Adipose tissue (tissue), 3 donors: Measurements from ENCODE around the gene LRRC74A. TPM values are rescaled to one million over a fixed set of nuclear protein-coding genes. Genes with fewer than 3 reads are reported as not detected.
"Not testable (repeated sequence)": the region's sequence is repeated elsewhere in the genome, so short reads cannot be mapped to it uniquely, and the experiment has no call there.

Source experiments
- H3K27ac ChIP-seq: one replicate; pipeline ENCODE4 v1.5.1; 2013; ENCODE audit warnings: low read depth, low read length
- WGBS, 3 donors: extraction: QIAGEN DNeasy Blood & Tissue Kit; methylation state at CpG; one replicate each; pipeline ENCODE4 v1.1.7; 2013; 5-methylcytosine and 5-hydroxymethylcytosine counted together
- polyA plus RNA-seq, 3 donors: library from polyadenylated mRNA; stranded (reverse); fragments of 200-250 nt; gene quantifications; one replicate each; pipeline ENCODE4 v1.2.3, GENCODE V29; 2013
- donor health status: healthy with polysubstance abuse.
- donor health status: Bipolar disorder and iron deficiency.
- donor health status: healthy.

The LRRC74A gene
- polyA plus RNA-seq, 3 donors, result not detected

DNA sequence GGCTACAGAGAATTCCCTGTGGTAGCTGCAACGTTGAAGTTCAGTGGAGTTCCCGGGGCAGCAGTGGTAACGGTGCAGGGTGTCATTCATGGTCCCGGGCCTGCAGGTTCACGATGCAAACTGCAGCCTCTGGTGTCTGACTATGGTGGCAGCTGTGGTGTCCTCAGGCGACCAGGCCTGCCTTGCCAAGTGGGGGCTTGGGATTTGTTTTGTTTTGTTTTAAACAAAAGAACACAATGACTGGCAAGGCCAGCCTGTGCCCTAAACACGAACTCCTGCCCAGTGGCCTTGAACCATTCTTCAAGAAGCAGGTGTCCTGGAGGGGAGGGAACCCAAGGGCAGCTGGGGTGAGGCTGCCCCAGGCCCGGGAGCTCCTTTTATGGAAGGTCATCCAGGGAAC, 48.5 kb downstream of the LRRC74A start:
- H3K27ac ChIP-seq, result no peak overlapping the region
- 69 to 82% (median 77%) methylated on average over 8 of the region's 8 CpGs for WGBS, 3 donors

DNA sequence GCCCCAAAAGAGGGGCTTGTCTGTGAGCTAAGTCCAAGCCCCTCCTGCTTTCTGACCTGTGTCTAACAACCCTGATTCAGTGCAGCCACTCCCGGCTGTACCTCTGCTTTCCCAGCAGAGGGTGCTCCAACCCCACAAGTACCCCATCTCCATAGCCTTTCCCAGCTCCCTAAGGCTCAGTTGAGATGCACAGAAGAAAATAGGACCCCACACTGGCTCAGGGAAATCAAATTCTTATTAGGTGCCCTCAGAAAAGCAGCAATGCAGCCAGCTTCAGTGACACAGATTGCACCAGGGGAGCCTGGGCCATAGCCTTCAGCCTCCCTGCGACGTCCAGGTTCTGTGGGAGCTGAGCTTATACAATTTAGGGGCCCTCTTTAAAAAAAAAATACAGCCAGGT, 49.9 kb downstream of the LRRC74A start:
- H3K27ac ChIP-seq, result no peak overlapping the region
- 51 to 56% (median 55%) methylated on average over 3 of the region's 3 CpGs for WGBS, 3 donors

DNA sequence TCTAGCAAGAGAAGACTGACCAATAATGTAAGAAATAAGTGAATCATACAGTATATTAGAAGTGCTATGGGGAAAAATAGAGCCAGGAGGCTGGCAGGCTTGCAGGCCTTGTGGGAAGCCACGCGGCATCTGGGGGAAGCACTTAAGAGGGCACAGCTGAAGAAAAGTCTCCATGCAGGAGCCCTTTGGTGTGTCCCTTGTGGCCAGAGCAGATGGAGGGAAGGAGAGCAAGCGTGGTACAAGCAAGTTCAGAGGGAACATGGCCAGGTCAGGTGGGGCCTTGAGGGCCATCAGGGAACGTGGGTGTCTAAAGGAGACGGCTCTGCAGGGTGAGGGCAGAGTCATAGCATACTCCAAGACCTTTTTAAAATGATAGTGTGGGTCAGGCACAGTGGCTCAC, 51.7 kb downstream of the LRRC74A start:
- H3K27ac ChIP-seq, result no peak overlapping the region
- 76 to 86% (median 81%) methylated on average over 5 of the region's 5 CpGs for WGBS, 3 donors

DNA sequence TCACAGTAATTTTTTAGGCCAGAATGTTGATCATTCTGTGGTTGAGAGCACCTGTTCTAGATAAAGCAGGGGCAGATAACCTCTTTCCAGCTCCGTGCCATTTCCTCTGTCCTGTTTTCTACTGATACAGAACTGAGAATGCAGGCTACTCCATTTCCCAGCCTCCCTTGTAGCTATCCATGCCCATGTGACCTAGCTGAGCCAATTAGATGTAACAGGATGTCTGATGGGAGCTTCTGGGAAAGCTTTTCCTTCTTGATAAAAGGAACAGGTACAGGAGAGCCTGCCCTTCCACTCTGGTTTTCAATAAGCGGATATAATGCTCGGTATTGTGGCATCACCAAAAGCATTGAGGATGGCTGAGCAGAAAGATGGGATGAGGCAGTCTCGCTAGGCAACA, 54.2 kb downstream of the LRRC74A start:
- H3K27ac ChIP-seq, result no peak overlapping the region
- WGBS, 3 donors, result 79 to 87% (median 86%) methylated on average over 4 of the region's 4 CpGs

DNA sequence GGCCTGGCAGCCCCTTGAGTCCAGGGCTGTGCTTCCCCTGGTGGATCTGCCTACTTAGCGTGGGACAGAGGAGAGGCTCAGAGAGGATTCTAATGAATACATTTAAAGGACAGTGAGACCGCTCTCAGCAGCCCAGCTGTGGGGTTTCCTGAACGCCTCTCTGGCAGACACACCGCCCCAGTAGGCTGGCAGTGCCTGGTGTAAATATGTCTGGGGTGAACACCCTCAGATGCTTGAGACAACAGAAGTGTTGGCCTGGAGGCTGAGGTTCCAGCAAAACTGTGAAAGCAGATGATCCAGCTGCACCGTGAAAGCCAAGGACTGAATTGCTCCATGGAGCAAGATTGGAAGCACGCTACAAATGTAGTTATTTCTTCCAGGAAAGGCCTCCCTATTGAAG, 55.1 kb downstream of the LRRC74A start:
- 86 to 89% (median 86%) methylated on average over 6 of the region's 6 CpGs for WGBS, 3 donors
- no peak overlapping the region for H3K27ac ChIP-seq

- 75 to 86% (median 83%) methylated on average over 4 to 5 of the region's 5 CpGs for WGBS, 3 donors
- H3K27ac ChIP-seq, result no peak overlapping the region
Observed at GRCh38 chr14:76882651-76883050, 56.4 kb downstream of the LRRC74A start.

DNA sequence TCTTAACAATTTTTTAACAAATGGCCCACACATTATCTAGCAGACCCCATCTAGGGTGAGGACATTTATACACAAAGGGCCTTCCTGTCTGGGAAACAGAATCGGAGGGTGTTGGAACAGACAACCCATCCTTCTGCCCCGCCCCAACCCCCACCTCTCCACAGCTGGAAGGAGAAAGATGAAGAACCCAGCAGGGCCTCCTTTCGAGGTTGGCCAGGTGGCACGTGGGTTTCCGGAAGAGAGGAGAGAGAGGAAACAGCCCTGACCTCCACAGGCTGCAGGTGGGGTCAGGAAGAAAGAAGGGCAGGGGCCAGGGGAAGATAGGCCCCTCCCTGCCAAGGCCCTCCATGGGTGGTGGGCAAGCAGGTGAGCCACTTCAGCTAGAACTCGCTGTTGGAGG, 57.2 kb downstream of the LRRC74A start:
- 63 to 70% (median 69%) methylated on average over 6 of the region's 6 CpGs for WGBS, 3 donors
- H3K27ac ChIP-seq, result no peak overlapping the region

- no peak overlapping the region for H3K27ac ChIP-seq
- WGBS, 3 donors, result 81 to 91% (median 85%) methylated on average over 6 of the region's 6 CpGs
Observed at GRCh38 chr14:76884394-76884793, 58.2 kb downstream of the LRRC74A start.

DNA sequence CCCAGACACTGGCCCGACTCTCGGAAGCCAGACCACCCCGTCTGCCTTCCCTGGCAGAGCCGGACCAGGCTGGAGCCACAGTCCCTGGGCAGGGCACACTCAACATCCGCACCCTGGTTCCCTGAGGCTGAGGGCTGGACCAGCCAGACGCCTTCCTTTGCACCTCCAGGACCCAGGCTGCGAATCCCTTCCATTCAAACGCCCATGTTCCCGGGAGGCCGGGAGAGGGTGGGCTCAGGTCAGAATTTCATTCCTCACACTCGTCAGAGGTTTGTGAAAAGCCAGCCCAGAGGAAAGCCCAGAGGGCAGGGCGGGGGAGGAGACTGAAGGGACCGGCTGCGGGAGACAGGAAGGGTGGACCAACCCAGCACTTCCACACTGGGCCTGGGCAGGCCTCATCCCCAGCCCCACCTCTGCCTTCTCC, 58.7 kb downstream of the LRRC74A start:
- WGBS, 3 donors, result 47 to 75% (median 54%) methylated on average over 14 of the region's 14 CpGs
- H3K27ac ChIP-seq, result no peak overlapping the region

GRCh38 chr14:76887191-76887590, 61.0 kb downstream of the LRRC74A start:
- no peak overlapping the region for H3K27ac ChIP-seq
- WGBS, 3 donors, result 44 to 59% (median 58%) methylated on average over 6 of the region's 6 CpGs

DNA sequence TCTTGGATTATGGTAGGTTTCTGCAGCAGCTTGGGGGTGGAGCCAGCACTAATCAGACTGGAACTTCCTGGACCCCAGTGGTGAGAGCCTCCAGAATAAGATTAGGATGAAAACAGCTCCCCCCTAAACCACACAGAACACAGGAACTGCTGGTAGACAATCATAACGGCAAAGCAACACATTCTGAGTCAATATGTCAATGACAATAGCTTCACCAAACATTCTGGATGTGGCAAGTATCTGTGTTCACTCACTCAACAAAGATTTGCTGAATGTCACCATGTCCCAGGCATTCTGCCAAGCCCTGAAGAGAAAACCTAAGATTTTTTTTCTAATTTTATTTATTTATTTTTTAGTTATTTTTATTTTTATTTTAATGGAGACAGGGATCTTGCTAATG, 65.2 kb downstream of the LRRC74A start:
- WGBS, 3 donors, result 30 to 48% (median 35%) methylated on average over 1 of the region's 1 CpG

DNA sequence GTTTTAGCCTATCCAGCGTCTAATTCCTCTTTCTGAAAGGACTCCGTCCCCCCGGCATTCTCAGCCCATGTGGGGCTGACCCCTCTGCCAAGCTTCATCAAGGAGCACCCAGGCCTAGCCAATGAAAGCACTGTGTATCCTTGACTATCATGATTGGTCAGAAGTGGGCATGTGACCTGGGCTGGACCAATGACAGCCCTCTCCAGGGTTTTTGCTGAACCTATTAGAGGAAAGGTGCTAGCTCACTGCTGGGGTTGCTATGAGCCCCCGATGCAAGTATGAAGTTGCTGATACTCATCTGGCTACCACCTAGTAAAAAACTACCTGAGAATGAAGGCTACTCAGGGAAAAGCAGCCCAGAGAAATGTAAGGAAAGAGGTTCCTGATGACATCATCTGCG, 68.1 kb downstream of the LRRC74A start:
- H3K27ac ChIP-seq, result no peak overlapping the region
- WGBS, 3 donors, result 91 to 94% (median 93%) methylated on average over 5 of the region's 5 CpGs

More for the DNA sequence above, 65.2 kb downstream of the LRRC74A start:
- no peak overlapping the region for H3K27ac ChIP-seq

GRCh38 chr14:76898006-76898405, 71.8 kb downstream of the LRRC74A start:
- WGBS, 3 donors, result 95 to 97% (median 95%) methylated on average over 28 to 37 of the region's 37 CpGs
- H3K27ac ChIP-seq, result not testable (repeated sequence)

- H3K27ac ChIP-seq, result no peak overlapping the region
- WGBS, 3 donors, result 68 to 83% (median 79%) methylated on average over 4 of the region's 4 CpGs
Observed at GRCh38 chr14:76900682-76901081, 74.5 kb downstream of the LRRC74A start.

GRCh38 chr14:76901171-76902055, 75.2 kb downstream of the LRRC74A start:
- H3K27ac ChIP-seq, result no peak overlapping the region
- 77 to 85% (median 78%) methylated on average over 6 of the region's 6 CpGs for WGBS, 3 donors

DNA sequence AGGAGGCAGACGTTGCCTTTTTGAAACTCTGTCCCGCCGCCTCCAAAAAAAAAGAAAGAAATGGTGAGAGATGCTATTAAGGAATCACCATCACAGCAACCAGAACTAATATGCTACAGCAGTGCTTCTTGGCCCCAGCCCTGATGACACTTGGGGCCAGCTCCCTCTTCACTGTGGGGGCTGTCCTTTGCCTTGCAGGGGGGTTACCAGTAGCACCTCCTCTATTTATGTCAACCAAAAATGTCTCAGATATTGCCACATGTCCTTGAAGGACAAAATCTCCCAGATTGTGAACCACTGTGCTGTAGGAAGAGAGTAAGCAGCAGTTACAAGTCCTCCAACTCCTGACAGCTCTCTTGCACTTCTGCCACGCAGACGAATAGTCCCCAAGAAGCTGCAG, 76.4 kb downstream of the LRRC74A start:
- H3K27ac ChIP-seq, result no peak overlapping the region
- WGBS, 3 donors, result 75 to 77% (median 77%) methylated on average over 5 of the region's 5 CpGs

DNA sequence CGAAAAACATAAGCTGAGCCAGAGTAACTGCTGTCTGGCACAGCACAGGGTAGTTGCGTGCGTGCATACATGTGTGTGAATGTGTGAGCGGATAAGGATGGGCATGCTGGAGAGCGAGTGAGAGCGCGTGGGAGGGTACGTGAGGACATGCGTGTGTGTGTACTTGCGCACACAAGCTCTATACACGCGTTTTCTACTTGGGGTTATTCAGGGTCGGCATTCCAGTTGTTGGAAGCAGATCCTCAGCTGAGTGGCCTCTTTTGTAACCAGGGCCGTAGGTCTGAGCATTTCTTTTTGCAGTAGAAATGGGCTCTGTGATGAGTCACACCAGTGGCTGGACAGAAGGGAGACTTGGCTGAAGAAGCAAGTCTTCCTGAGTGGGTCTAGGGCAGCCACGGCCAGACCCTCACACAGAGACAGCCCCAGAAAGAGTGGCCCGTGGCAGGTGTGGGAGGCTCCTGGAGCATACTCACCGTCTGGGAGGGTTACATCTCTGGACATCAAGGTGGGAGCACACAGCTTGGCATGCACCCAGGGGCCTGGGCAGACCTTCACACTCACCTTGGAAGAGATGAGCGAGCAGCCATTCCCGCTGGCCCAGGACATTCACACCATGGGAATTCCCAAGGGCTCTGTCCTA, 78.0 kb downstream of the LRRC74A start:
- H3K27ac ChIP-seq, result no peak overlapping the region
- WGBS, 3 donors, result 65 to 79% (median 72%) methylated on average over 19 of the region's 19 CpGs

DNA sequence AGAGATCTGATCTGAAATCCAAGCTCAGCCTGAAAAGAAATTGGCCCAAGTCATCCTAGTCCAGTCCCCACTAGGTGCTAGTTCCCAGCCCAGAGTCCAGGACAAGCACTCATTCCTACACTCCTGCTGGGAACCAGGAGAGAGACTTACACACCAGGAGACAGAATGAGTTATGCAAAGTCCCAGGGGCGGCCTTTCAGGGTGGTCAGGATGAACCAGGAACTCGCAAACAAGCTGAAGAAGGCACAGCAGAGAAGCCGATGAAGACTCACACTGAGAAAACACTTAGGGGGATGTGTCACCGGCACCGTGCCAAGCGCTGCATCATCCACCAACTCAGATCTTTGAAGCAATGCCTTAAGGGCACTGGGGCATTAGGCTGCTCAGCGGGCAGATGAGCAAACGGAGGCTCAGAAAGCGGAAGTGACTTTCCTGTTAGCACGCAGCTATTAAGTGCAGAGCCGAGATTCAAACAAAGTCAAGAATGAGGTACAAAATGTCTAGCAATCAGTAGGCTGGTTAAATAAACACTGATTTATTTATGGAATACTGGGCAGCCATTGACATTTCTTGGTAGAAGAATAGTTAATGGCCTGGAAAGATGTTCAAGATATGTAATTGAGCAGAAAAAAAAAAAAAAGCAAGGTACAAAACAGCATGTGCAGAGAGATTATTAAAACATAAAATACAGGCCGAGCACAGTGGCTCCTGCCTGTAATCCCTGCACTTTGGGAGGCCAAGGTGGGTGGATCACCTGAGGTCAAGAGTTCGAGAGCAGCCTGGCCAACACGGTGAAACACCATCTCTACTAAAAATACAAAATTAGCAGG, 78.7 kb downstream of the LRRC74A start:
- 32 to 63% (median 39%) methylated on average over 14 of the region's 14 CpGs for WGBS, 3 donors
- no peak overlapping the region for H3K27ac ChIP-seq

- H3K27ac ChIP-seq, result no peak overlapping the region
- 51 to 77% (median 75%) methylated on average over 3 of the region's 3 CpGs for WGBS, 3 donors
Observed at GRCh38 chr14:76908834-76909233, 82.6 kb downstream of the LRRC74A start.
